GM19397 (cell line): ENCODE measurements around the gene VWC2L.

Experiments
- ATAC-seq: cut with Tn5 transposase; IDR thresholded peaks from one replicate; pipeline ENCODE4 v1.9.1; 2021; ENCODE audit warnings: mild to moderate bottlenecking, moderate library complexity; ENCODE audit not compliant: unreplicated experiment

VWC2L gene

DNA sequence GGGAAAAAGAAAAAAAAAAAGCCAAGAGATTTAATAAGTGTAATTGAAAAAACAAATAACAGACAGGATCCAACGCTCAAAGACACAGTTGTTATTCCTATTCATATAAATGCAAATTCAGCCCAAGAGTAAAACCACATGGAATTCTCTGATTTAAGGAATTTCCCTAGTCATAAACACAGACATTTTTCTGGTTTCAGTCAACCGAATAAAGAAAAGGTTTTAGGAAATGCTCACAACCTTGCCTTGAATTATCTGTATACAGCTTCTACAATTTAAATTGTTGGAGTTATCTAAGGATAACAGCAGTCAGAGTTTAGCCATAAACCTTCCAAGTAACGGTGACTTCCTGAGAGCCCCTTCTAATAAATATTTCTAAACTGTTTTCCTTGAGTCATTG is 122.7 kb downstream of the VWC2L start:
- ATAC-seq, result no peak

- ATAC-seq, result no peak
Observed at GRCh38 chr2:214536625-214537024, 125.8 kb downstream of the VWC2L start.

- no peak for ATAC-seq
Observed at GRCh38 chr2:214537929-214538328, 127.1 kb downstream of the VWC2L start.

DNA sequence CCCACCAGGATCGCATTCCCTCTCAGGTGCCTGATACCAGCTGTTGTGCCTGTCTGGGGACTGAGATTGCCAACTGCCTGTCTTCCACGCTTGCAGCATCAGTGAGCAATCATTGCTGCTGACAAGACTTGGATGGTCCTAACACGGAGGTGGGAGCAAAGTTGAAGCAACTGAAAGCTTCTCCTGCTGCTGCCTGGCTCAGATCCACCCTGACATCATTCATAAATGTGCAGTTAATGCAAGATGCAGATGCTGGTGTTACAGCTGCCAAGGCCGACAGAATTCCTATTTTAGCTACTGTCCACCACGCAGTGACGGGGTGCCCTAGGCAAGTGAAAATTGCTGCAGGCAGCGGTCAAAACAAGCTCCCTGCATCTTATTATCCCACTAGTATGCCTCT is 131.4 kb downstream of the VWC2L start:
- ATAC-seq, result no peak

- ATAC-seq, result no peak
Observed at GRCh38 chr2:214542866-214543265, 132.0 kb downstream of the VWC2L start.

DNA sequence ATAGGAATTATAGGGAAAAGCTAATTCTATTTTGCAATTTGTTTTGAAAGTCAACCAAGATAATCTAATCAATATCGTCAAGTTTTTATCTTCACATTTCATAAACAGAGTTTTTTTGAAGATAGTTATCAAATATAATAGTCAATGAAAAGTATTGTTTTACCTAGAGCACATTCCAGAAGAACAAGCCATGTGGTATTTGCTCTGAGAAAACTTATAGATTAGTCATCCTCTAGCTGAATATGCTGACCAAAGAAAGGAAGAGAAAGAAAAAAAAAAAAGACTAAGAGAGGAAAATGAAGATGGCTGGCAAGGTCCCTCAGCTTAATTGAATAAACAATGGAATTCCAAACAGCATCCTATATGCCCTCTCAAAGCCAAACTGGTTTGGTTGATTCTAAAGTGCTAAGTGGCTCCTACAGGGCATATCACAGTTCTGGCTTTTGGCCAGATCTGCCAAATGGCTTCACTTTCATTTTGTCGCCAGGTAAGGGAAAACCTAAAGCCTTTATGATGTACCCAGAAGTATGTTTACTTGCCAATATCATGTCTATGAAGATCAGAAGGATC is 132.6 kb downstream of the VWC2L start:
- no peak for ATAC-seq

DNA sequence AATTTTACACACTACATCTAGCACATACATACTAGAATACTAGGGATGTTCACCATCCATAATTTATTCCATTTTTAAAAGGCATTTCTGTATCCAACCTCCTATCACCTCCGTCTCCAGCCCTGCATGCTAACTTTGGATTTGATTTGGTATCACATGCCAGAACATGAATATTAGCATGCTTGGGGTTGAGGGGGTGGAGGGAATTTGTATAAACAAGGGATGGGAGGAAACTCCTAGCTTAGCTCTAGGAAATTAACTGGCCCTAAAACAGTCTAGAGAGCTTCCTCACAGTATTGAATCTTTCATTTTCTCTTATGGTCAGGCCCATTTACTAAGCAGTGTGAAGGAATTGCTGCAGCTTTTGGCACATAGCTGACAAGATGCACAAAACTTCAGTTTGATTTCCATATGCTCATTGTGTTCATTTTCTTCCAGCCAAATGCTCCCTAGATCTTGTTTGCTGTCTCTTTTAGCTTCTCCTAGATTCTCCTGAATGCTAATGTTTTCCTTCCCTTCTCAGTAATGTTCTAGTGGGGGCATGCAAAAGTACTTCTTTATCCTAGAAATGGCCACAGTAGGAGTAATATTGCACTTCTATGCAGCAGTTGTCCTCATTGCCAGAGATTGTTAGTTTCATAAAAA is 135.2 kb downstream of the VWC2L start:
- no peak for ATAC-seq

DNA sequence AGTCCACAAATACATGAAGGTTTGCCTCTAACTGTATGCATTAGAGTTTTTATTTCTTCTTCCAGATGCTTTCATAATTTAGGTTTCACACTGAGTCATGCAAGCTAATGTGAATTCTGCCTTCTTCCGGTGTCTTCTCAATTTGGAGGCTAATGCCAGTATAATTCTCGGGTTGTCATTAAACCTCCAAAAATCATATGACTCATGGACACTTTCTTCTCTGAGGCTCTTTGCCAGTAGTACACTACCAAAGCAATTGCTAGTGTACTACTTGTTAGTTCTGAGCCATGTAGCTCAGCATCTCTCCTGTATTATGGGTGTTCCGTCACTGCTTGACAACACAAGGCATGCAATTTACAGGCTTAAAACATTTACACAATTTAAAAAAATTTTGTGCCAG is 137.1 kb downstream of the VWC2L start:
- ATAC-seq, result no peak

DNA sequence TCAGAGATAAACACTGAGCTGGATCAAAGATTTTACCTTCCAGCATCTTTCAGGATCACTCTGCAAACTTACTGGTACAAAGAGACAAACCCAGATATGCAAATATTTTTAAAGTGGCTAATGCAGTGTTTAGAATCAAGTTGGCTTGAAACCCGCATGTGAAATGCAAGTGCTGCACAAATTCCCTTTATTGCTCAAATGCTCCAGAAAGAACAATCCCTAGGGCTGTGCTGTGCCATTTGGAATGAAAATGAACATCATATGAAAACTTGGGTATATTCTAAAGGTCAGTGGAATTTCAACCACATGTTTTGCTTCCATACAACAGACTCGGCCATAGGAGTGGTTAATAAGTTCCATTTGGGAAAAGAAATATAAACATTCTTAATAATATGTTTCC is 139.1 kb downstream of the VWC2L start:
- ATAC-seq, result no peak

- no peak for ATAC-seq
Observed at GRCh38 chr2:214550786-214551185, 139.9 kb downstream of the VWC2L start.

- ATAC-seq, result no peak
Observed at GRCh38 chr2:214557884-214558283, 147.0 kb downstream of the VWC2L start.

DNA sequence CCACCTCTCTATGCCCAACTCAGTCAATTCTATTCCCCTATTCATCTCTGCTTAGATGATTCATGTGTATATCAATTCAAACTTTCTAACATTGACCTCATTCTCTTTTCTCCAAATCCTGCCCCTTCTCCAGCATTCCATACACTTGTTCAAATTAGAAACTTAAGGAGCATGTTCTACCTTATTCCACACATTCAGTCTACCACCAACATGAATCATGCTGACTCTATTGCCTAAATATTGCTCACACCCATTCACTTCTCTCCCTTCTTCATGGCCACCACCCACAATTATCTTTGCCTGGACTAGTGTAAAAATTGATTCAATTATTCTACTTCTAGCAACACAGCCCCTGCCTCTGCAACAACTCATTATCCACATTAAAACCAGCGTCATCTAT is 147.5 kb downstream of the VWC2L start:
- no peak for ATAC-seq

GRCh38 chr2:214560176-214560575 is 149.3 kb downstream of the VWC2L start:
- ATAC-seq, result no peak

GRCh38 chr2:214560618-214561190 is 149.8 kb downstream of the VWC2L start:
- ATAC-seq, result no peak

- ATAC-seq, result no peak
Observed at GRCh38 chr2:214565246-214565645, 154.4 kb downstream of the VWC2L start.

DNA sequence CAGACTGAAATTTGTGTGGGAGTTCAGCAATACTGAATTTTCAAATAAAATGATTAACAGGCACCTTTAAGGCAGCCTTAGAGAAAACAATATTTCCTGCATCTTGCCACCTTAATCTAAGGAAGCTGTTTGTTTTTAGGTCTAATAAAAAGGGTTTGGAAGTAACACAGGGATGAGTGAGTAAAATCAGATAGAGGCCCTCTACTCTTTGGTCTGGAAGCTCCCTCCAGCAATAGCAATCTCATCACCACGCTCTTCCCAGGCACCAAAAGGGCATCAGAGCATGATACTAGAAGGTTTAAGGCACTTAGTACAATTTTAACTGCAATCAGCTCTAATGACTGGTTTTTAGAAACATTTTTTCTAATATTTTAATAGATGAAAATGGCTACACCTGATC is 155.6 kb downstream of the VWC2L start:
- ATAC-seq, result no peak

DNA sequence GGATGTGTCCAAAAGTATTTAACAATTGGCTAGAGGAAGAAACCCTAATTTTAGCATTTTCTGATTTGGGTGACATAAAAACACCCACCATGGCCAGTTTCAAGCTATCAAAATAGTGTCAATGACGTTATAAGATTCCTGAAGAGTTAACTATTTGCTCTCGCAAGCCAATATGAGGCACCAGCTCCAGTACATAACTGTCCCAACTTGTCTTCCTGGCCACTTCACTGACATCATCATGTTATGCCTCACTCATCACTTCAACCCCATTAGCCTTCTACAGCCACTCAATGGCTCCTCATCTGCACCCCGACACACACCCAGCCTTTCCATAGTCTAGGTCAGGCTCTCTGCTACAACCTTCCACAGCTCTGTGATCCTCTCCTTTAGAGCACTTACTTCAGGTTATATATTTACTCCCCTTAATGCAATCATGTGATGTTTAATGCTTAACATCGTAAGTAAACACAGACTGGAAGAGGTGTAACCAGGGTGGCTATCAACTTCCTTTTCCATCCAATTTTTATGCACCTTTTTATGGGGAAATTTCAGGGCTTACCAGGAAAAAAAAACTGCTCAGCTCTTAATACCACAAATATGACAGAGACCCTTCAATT is 158.7 kb downstream of the VWC2L start:
- no peak for ATAC-seq

- ATAC-seq, result no peak
Observed at GRCh38 chr2:214574084-214574781, 163.4 kb downstream of the VWC2L start.

DNA sequence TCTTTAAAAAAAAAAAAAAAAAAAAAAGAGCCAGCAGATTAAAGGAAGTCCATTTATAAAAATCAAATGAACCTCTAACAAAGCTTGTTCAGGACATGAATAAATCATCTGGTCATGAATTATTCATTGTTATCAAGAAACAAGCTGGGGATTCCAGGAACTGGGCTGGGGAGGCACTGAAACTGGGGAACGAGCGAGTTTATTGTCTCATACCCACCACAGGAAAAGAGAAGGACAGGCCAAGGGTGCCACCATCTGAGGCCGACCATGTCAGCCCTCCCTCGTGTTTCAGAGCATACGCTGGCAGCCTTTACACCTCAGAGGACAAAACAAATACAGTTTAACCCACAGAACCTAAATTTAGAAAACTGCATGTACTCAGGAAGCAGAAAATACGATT is 164.2 kb downstream of the VWC2L start:
- no peak for ATAC-seq

DNA sequence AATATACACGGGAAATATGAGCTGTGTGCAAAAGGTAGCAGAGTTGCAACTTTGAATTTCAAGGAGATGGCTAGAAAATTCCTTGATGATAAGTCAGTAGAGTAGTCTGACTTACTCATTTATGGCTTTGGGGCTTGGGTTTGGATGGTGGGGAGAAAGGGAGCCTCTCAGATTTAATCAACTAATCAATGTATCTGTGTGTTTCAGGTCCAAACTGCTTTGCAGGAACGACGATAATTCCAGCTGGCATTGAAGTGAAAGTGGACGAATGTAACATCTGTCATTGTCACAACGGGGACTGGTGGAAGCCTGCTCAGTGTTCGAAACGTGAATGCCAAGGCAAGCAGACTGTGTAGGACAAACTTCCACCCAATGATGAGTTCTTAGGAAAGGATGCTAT is 164.6 kb downstream of the VWC2L start:
- no peak for ATAC-seq

DNA sequence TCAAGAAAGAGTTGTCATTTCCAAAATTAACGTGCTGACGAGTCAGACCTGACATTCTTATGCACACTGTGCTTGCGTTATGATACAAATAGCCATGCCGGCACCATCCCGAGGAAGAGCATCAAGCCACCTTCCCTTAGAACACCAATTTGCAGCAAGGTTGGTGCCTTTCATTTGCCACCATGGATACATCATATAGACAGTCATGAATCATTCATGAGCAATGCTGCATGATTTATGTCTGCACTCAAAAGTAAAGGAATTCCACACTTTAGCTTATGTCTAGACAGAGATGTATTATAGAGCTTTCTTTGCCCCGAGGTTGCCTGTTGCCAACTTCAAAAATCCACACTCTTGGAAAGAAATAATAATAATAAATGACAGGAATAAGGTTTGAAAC is 166.9 kb downstream of the VWC2L start:
- no peak for ATAC-seq

- no peak for ATAC-seq
Observed at GRCh38 chr2:214578442-214578841, 167.6 kb downstream of the VWC2L start.
